Prostate gland (tissue), 2 donors: ENCODE results near the gene KATNB1.

Source experiments
- POLR2AphosphoS5 ChIP-seq: sonication (generic); formaldehyde crosslinking; IDR thresholded peaks from one replicate; pipeline ENCODE4 v1.6.1; 2017; ENCODE audit warnings: antibody characterized with exemption
- TF ChIP-seq, protein P1 (sequence below), 4 experiments: fragments of 200-600 bp in 2 of 4; fragments of 450-650 bp in 2 of 4; sonication (generic) in 2 of 4; IDR thresholded peaks; 1 replicate in 3 of 4; 2 replicates in 1 of 4; pipeline ENCODE4 v1.5.1; 2016 to 2019; ENCODE audit warnings: antibody characterized with exemption in 4 of 4, mild to moderate bottlenecking in 2 of 4, moderate library complexity in 2 of 4

DNA sequence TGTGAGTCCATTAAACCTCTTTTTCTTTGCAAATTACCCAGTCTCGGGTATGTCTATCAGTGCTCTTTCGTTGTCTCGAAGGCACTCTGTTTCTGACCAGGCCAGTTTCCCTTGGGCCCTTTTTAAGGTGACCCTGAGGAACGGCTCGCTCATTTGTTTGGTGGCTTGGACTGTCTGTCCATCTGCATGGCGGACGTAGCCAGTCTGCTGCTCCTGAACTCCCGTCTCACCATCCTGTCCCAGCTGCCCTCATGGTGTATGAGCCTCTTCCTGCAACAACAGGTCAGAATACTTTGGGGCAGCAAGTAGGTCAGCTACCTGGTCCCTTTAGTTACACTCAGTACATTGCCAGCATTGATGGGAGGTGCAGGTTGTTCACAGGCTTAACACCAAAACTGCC, 22.0 kb upstream of the KATNB1 start:
- TF ChIP-seq, protein P1, sequence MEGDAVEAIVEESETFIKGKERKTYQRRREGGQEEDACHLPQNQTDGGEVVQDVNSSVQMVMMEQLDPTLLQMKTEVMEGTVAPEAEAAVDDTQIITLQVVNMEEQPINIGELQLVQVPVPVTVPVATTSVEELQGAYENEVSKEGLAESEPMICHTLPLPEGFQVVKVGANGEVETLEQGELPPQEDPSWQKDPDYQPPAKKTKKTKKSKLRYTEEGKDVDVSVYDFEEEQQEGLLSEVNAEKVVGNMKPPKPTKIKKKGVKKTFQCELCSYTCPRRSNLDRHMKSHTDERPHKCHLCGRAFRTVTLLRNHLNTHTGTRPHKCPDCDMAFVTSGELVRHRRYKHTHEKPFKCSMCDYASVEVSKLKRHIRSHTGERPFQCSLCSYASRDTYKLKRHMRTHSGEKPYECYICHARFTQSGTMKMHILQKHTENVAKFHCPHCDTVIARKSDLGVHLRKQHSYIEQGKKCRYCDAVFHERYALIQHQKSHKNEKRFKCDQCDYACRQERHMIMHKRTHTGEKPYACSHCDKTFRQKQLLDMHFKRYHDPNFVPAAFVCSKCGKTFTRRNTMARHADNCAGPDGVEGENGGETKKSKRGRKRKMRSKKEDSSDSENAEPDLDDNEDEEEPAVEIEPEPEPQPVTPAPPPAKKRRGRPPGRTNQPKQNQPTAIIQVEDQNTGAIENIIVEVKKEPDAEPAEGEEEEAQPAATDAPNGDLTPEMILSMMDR (IDR thresholded peaks at IDR 0.05) = no peak
- no peak for TF ChIP-seq POLR2AphosphoS5
